Measurements from ENCODE around the gene SNRNP70.

SNRNP70 gene

GRCh38 chr19:49114630-49115363 lies 29.5 kb downstream of the SNRNP70 start:
- DNase-seq (ENCODE audit: low spot score): no peak
- Histone ChIP-seq H3K27ac (peak overlapping the region; percentile 89 to 91), H3K4me3 (peak overlapping the region; percentile 86)
- no peak for TF ChIP-seq CTCF (IDR thresholded peaks at IDR 0.05)

- no peak for TF ChIP-seq CTCF (IDR thresholded peaks at IDR 0.05)
- DNase-seq (ENCODE audit: low spot score): no peak
- Histone ChIP-seq H3K4me3 (no peak overlapping the region), H3K27ac (no peak overlapping the region)
Measured at GRCh38 chr19:49116544-49116943, 31.3 kb downstream of the SNRNP70 start.

- no peak for DNase-seq (ENCODE audit: low spot score)
- Histone ChIP-seq H3K4me3 (peak overlapping the region; percentile 95), H3K27ac (peak overlapping the region; percentile 80 to 100)
- no peak for TF ChIP-seq CTCF (IDR thresholded peaks at IDR 0.05)
Measured at GRCh38 chr19:49117677-49118564, 32.7 kb downstream of the SNRNP70 start.

GRCh38 chr19:49118565-49119410 lies 33.5 kb downstream of the SNRNP70 start, which contains the start of gene C19orf73:
Gene C19orf73 (minus strand): TSS chr19:49119143. CDS start chr19:49119022, 121 bp downstream.
- H3K4me3 ChIP-seq: peak within 1 kb of the TSS; percentile 95
- DNase-seq (ENCODE audit: low spot score): peak; percentile 94
- no peak for TF ChIP-seq CTCF (IDR thresholded peaks at IDR 0.05)
- H3K27ac ChIP-seq: peak within 1 kb of the TSS; percentile 80 to 100

GRCh38 chr19:49119411-49120324 lies 34.4 kb downstream of the SNRNP70 start, which contains the start of gene PPFIA3:
Gene PPFIA3 (plus strand): TSS chr19:49119544. CDS start chr19:49127874, 8,330 bp downstream.
- TF ChIP-seq CTCF (IDR thresholded peaks at IDR 0.05): no peak
- DNase-seq (ENCODE audit: low spot score): no peak
- H3K27ac ChIP-seq: peak within 1 kb of the TSS; percentile 80 to 100
- H3K4me3 ChIP-seq: peak within 1 kb of the TSS; percentile 95

- Histone ChIP-seq H3K4me3 (peak overlapping the region; percentile 95), H3K27ac (no peak overlapping the region)
- DNase-seq (ENCODE audit: low spot score): no peak
- TF ChIP-seq CTCF (IDR thresholded peaks at IDR 0.05): no peak
Measured at GRCh38 chr19:49120325-49120683, 35.1 kb downstream of the SNRNP70 start.

Data from coronary artery (tissue), 2 donors.